Lower leg skin (tissue), 4 donors: Measurements from ENCODE around the gene KCTD21. TPM values are rescaled to one million over a fixed set of nuclear protein-coding genes. Genes with fewer than 3 reads are reported as not detected.
A peak's percentile ranks its signal among the peaks of the same experiment; 100 is the strongest.

Source experiments
- DNase-seq, 2 donors: peaks; one replicate each; pipeline ENCODE4 v3.0.0-alpha.2; 2019; ENCODE audit warnings: low spot score in 2 of 2
- H3K4me3 ChIP-seq: fragments of 200-600 bp; sonication (generic); 2 replicates; pipeline ENCODE4 v1.5.1; 2017; ENCODE audit warnings: mild to moderate bottlenecking, low read depth; ENCODE audit not compliant: poor library complexity, severe bottlenecking
- CTCF ChIP-seq, 3 donors: fragments of 450-650 bp; IDR thresholded peaks; one replicate each; pipeline ENCODE4 v1.5.1; 2016; ENCODE audit warnings: antibody characterized with exemption in 3 of 3, mild to moderate bottlenecking in 3 of 3, moderate library complexity in 2 of 3
- POLR2A ChIP-seq, 2 donors: fragments of 450-650 bp; IDR thresholded peaks; one replicate each; pipeline ENCODE4 v1.6.1; 2016 to 2017; ENCODE audit warnings: antibody characterized with exemption in 2 of 2, mild to moderate bottlenecking in 1 of 2, moderate library complexity in 1 of 2
- WGBS, 2 donors: methylation state at CpG; one replicate each; pipeline ENCODE4 v1.1.5; 2018; 5-methylcytosine and 5-hydroxymethylcytosine counted together
- intact Hi-C: fragments of 100-400 bp; cut with DNase I; formaldehyde crosslinking; loops from one replicate; pipeline ENCODE4 v1.15.0; 2023; ENCODE audit warnings: low total_unique reads
- total RNA-seq, 4 donors: library from RNA; depleted of rRNA; stranded (reverse); fragments of >200 nt; gene quantifications; one replicate each; pipeline ENCODE4 v1.1.0, GENCODE V29; 2016

The KCTD21 gene
- total RNA-seq, 4 donors from 2014 or later: 3.8 to 17.0 (median 7.1) TPM

- intact Hi-C loops: no loop called here
- no peak overlapping the region for H3K4me3 ChIP-seq
- DNase-seq: no peak
- TF ChIP-seq POLR2A (IDR thresholded peaks at IDR 0.05): no peak
- TF ChIP-seq CTCF (IDR thresholded peaks at IDR 0.05): no peak
- WGBS, 2 donors: 93 to 94% methylated on average over 6 of the region's 6 CpGs
Measured at GRCh38 chr11:78171951-78172350, 16.5 kb downstream of the KCTD21 start.

- DNase-seq: no peak
- WGBS, 2 donors: 85 to 91% methylated on average over 7 of the region's 7 CpGs
- TF ChIP-seq POLR2A (IDR thresholded peaks at IDR 0.05) (no peak), CTCF (IDR thresholded peaks at IDR 0.05) (no peak)
- intact Hi-C loops: no loop called here
- no peak overlapping the region for H3K4me3 ChIP-seq
Measured at GRCh38 chr11:78170874-78171549, 17.4 kb downstream of the KCTD21 start.

- WGBS, 2 donors: 92 to 97% methylated on average over 11 of the region's 11 CpGs
- TF ChIP-seq POLR2A (IDR thresholded peaks at IDR 0.05) (no peak), CTCF (IDR thresholded peaks at IDR 0.05) (no peak)
- intact Hi-C loops: no loop called here
Measured at GRCh38 chr11:78170413-78170812, 18.0 kb downstream of the KCTD21 start.

GRCh38 chr11:78168539-78169477, 19.6 kb downstream of the KCTD21 start:
- no peak overlapping the region for H3K4me3 ChIP-seq
- peak; percentile 75 to 94 for DNase-seq
- intact Hi-C loops: no loop called here
- WGBS, 2 donors: 45 to 61% methylated on average over 15 to 16 of the region's 17 CpGs
- TF ChIP-seq CTCF (IDR thresholded peaks at IDR 0.05) (no peak), POLR2A (IDR thresholded peaks at IDR 0.05) (no peak)

More at GRCh38 chr11:78170413-78170812, 18.0 kb downstream of the KCTD21 start:
- H3K4me3 ChIP-seq: no peak overlapping the region
- no peak for DNase-seq

GRCh38 chr11:78166855-78167469, 21.5 kb downstream of the KCTD21 start:
- 87 to 95% methylated on average over 6 of the region's 6 CpGs for WGBS, 2 donors

More at GRCh38 chr11:78166855-78167469, 21.5 kb downstream of the KCTD21 start:
- intact Hi-C loops: no loop called here
- H3K4me3 ChIP-seq: no peak overlapping the region
- TF ChIP-seq CTCF (IDR thresholded peaks at IDR 0.05) (no peak), POLR2A (IDR thresholded peaks at IDR 0.05) (no peak)
- no peak for DNase-seq
